ENCODE results near the gene MAGI2. TPM values are rescaled to one million over a fixed set of nuclear protein-coding genes. Genes with fewer than 3 reads are reported as not detected.

MAGI2 gene
- total and polyA plus RNA-seq, 4 donors, result 0.37 to 4.1 (median 1.4) TPM

GRCh38 chr7:77993838-77994237 lies 1459.6 kb downstream of the MAGI2 start:
- WGBS, result 97% methylated on average over 3 of the region's 3 CpGs
- H3K9ac ChIP-seq (ENCODE audit: low read depth in 1 of 2, low read length in 2 of 2), result no peak overlapping the region
- no peaks in the 10 kb centered on the region for H3K4me1 ChIP-seq (ENCODE audit: control insufficient read depth in 4 of 4, insufficient read depth in 4 of 4, low read length in 3 of 4)
- no peak for DNase-seq (ENCODE audit: low spot score)
- H3K4me3 ChIP-seq (ENCODE audit: low read depth in 1 of 3, low read length in 3 of 3), result no peak overlapping the region
- no peak for TF ChIP-seq MAX (IDR thresholded peaks at IDR 0.05)
- TF ChIP-seq, protein P1, sequence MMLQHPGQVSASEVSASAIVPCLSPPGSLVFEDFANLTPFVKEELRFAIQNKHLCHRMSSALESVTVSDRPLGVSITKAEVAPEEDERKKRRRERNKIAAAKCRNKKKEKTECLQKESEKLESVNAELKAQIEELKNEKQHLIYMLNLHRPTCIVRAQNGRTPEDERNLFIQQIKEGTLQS (IDR thresholded peaks at IDR 0.05), result no peak
- no peak overlapping the region for H3K27ac ChIP-seq (ENCODE audit: low read depth in 1 of 2, low read length in 2 of 2)
- H3K9me3 ChIP-seq (ENCODE audit: control insufficient read depth in 4 of 4, low read length in 3 of 4), result no peaks in the 10 kb centered on the region
- H3K27me3 ChIP-seq (ENCODE audit: control insufficient read depth in 4 of 4, insufficient read depth in 4 of 4, low read length in 3 of 4), result no peaks in the 10 kb centered on the region
- H3K36me3 ChIP-seq (ENCODE audit: control insufficient read depth in 4 of 4, insufficient read depth in 3 of 4, low read depth in 1 of 4, low read length in 3 of 4), result no peaks in the 10 kb centered on the region

GRCh38 chr7:77991656-77992055 lies 1461.8 kb downstream of the MAGI2 start:
- H3K9me3 ChIP-seq (ENCODE audit: control insufficient read depth in 4 of 4, low read length in 3 of 4), result no peaks in the 10 kb centered on the region
- H3K36me3 ChIP-seq (ENCODE audit: control insufficient read depth in 4 of 4, insufficient read depth in 3 of 4, low read depth in 1 of 4, low read length in 3 of 4), result no peaks in the 10 kb centered on the region
- no peaks in the 10 kb centered on the region for H3K27me3 ChIP-seq (ENCODE audit: control insufficient read depth in 4 of 4, insufficient read depth in 4 of 4, low read length in 3 of 4)
- TF ChIP-seq, protein P2, sequence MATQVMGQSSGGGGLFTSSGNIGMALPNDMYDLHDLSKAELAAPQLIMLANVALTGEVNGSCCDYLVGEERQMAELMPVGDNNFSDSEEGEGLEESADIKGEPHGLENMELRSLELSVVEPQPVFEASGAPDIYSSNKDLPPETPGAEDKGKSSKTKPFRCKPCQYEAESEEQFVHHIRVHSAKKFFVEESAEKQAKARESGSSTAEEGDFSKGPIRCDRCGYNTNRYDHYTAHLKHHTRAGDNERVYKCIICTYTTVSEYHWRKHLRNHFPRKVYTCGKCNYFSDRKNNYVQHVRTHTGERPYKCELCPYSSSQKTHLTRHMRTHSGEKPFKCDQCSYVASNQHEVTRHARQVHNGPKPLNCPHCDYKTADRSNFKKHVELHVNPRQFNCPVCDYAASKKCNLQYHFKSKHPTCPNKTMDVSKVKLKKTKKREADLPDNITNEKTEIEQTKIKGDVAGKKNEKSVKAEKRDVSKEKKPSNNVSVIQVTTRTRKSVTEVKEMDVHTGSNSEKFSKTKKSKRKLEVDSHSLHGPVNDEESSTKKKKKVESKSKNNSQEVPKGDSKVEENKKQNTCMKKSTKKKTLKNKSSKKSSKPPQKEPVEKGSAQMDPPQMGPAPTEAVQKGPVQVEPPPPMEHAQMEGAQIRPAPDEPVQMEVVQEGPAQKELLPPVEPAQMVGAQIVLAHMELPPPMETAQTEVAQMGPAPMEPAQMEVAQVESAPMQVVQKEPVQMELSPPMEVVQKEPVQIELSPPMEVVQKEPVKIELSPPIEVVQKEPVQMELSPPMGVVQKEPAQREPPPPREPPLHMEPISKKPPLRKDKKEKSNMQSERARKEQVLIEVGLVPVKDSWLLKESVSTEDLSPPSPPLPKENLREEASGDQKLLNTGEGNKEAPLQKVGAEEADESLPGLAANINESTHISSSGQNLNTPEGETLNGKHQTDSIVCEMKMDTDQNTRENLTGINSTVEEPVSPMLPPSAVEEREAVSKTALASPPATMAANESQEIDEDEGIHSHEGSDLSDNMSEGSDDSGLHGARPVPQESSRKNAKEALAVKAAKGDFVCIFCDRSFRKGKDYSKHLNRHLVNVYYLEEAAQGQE (IDR thresholded peaks at IDR 0.05), result no peak
- H3K27ac ChIP-seq (ENCODE audit: low read depth in 1 of 2, low read length in 2 of 2), result no peak overlapping the region
- no peak overlapping the region for H3K9ac ChIP-seq (ENCODE audit: low read depth in 1 of 2, low read length in 2 of 2)
- no peaks in the 10 kb centered on the region for H3K4me1 ChIP-seq (ENCODE audit: control insufficient read depth in 4 of 4, insufficient read depth in 4 of 4, low read length in 3 of 4)
- no peak overlapping the region for H3K4me3 ChIP-seq (ENCODE audit: low read depth in 1 of 3, low read length in 3 of 3)
- 89% methylated on average over 4 of the region's 4 CpGs for WGBS
- no peak for DNase-seq (ENCODE audit: low spot score)

- no peaks in the 10 kb centered on the region for H3K9me3 ChIP-seq (ENCODE audit: control insufficient read depth in 4 of 4, low read length in 3 of 4)
- H3K27me3 ChIP-seq (ENCODE audit: control insufficient read depth in 4 of 4, insufficient read depth in 4 of 4, low read length in 3 of 4), result no peaks in the 10 kb centered on the region
- no peak overlapping the region for H3K27ac ChIP-seq (ENCODE audit: low read depth in 1 of 2, low read length in 2 of 2)
- no peaks in the 10 kb centered on the region for H3K36me3 ChIP-seq (ENCODE audit: control insufficient read depth in 4 of 4, insufficient read depth in 3 of 4, low read depth in 1 of 4, low read length in 3 of 4)
- no peak overlapping the region for H3K9ac ChIP-seq (ENCODE audit: low read depth in 1 of 2, low read length in 2 of 2)
- DNase-seq (ENCODE audit: low spot score), result no peak
- no peak overlapping the region for H3K4me3 ChIP-seq (ENCODE audit: low read depth in 1 of 3, low read length in 3 of 3)
- 85% methylated on average over 6 of the region's 6 CpGs for WGBS
- TF ChIP-seq NR2F2 (IDR thresholded peaks at IDR 0.05) (no peak), CTCF (IDR thresholded peaks at IDR 0.05; ENCODE audit: low read depth, low read length, missing input control) (no peak), GABPA (IDR thresholded peaks at IDR 0.05 in 1 of 2, conservative IDR thresholded peaks at IDR 0.05 in 1 of 2) (no peak), RAD21 (IDR thresholded peaks at IDR 0.05) (no peak), MAX (IDR thresholded peaks at IDR 0.05) (no peak), EGR1 (IDR thresholded peaks at IDR 0.05; ENCODE audit: low read depth in 2 of 2) (no peak), HNF4G (IDR thresholded peaks at IDR 0.05) (no peak), SP1 (IDR thresholded peaks at IDR 0.05) (no peak), JUND (IDR thresholded peaks at IDR 0.05) (no peak), RXRA (IDR thresholded peaks at IDR 0.05) (no peak), FOXA1 (IDR thresholded peaks at IDR 0.05) (no peak)
- TF ChIP-seq, protein P3, sequence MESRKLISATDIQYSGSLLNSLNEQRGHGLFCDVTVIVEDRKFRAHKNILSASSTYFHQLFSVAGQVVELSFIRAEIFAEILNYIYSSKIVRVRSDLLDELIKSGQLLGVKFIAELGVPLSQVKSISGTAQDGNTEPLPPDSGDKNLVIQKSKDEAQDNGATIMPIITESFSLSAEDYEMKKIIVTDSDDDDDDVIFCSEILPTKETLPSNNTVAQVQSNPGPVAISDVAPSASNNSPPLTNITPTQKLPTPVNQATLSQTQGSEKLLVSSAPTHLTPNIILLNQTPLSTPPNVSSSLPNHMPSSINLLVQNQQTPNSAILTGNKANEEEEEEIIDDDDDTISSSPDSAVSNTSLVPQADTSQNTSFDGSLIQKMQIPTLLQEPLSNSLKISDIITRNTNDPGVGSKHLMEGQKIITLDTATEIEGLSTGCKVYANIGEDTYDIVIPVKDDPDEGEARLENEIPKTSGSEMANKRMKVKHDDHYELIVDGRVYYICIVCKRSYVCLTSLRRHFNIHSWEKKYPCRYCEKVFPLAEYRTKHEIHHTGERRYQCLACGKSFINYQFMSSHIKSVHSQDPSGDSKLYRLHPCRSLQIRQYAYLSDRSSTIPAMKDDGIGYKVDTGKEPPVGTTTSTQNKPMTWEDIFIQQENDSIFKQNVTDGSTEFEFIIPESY (IDR thresholded peaks at IDR 0.05), result no peak
- TF ChIP-seq, protein P1 (IDR thresholded peaks at IDR 0.05), result no peak
- H3K4me1 ChIP-seq (ENCODE audit: control insufficient read depth in 4 of 4, insufficient read depth in 4 of 4, low read length in 3 of 4), result no peaks in the 10 kb centered on the region
Measured at GRCh38 chr7:77989981-77990566, 1463.4 kb downstream of the MAGI2 start.

Measured in liver (tissue), 9 donors.